ENCODE results near the gene MAPK4.

- TF ChIP-seq STAT6 (CRISPR knock-in tag; conservative IDR thresholded peaks at IDR 0.05; ENCODE audit: low read depth) = no peak
- no peak for TF ChIP-seq MXD4 (CRISPR knock-in tag; IDR thresholded peaks at IDR 0.05; ENCODE audit: borderline replicate concordance)
- no peak for TF ChIP-seq GTF2I (CRISPR knock-in tag; conservative IDR thresholded peaks at IDR 0.05)
- no peak for TF ChIP-seq ZNF281 (CRISPR knock-in tag; IDR thresholded peaks at IDR 0.05)
- TF ChIP-seq ATF2 (CRISPR knock-in tag; IDR thresholded peaks at IDR 0.05; ENCODE audit: borderline replicate concordance, low read depth) = no peak
- no peak for TF ChIP-seq FOXP4 (CRISPR knock-in tag; IDR thresholded peaks at IDR 0.05)
- no peak for TF ChIP-seq SMAD3 (CRISPR knock-in tag; IDR thresholded peaks at IDR 0.05; ENCODE audit: borderline replicate concordance)
- TF ChIP-seq CTCF (IDR thresholded peaks at IDR 0.05) = no peak
- no peak for TF ChIP-seq PRDM15 (CRISPR knock-in tag; IDR thresholded peaks at IDR 0.05)
- no peak for TF ChIP-seq E2F4 (CRISPR knock-in tag; IDR thresholded peaks at IDR 0.05; ENCODE audit: borderline replicate concordance, low read depth)
- no peak for TF ChIP-seq CREB1 (CRISPR knock-in tag; IDR thresholded peaks at IDR 0.05)
- TF ChIP-seq GRHL2 (CRISPR knock-in tag; IDR thresholded peaks at IDR 0.05; ENCODE audit: insufficient replicate concordance, severe bottlenecking) = no peak
- no peak for TF ChIP-seq ZNF532 (CRISPR knock-in tag; IDR thresholded peaks at IDR 0.05; ENCODE audit: borderline replicate concordance)
- no peak for TF ChIP-seq FOXP1 (CRISPR knock-in tag; IDR thresholded peaks at IDR 0.05; ENCODE audit: borderline replicate concordance)
Measured at GRCh38 chr18:50616484-50617048, 56.7 kb downstream of the MAPK4 start.
